ENCODE results near the gene HIBADH.

The HIBADH gene

DNA sequence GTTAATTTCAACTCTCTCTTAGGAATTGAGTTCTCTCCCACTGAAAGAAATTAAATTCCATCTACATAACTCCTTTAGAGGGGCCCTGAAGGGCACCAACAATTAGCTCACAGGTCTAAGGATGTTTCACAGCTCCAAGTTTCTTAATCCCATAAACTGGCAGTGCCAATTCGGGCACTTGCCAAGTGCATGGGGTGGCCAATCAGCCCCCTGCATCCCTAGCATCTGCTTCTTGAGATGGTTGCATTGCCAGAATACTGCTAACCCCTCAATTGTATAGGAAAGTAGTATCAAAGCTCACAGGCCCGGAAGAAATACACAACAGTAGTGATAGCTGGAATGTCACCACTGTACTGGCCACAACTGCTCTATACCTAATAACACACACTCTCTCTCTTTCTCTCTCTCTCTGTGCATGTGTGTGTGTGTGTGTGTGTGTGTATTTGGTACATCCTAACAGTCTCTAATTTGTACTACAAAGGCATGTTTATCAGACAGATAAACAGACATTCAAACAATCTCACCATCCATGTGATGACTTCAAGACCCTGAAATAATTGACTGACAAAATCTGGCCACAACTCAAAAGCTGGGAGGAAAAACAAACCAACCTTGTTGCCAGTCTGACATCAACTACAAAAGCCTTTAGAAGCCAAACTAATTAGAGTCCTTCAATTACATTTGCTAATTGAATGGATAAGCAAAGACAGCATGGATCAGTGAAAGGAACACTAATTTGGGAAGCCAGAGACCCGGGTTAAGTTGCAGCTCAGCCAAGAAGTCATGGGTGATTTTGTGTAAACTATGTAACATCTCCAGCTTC, 27.8 kb downstream of the HIBADH start:
- DNase-seq, result no peak

DNA sequence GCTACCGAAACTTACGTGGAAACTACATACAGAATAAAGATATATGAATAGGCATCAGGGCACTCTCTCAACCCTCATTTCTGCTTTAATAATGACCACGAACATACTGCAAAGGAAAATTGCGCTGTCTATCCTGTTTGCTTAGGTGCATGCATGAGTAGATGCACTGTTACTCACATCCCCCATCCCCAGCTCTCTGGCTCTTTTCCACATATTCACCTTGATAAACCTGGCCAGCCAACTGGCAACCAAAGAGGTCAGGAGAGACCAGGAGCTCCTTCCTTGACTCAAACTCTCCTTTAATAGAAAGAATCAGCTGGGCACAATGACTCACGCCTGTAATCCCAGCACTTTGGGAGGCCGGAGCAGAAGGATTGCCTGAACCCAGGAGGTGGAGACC, 29.6 kb downstream of the HIBADH start:
- no peak for DNase-seq

DNA sequence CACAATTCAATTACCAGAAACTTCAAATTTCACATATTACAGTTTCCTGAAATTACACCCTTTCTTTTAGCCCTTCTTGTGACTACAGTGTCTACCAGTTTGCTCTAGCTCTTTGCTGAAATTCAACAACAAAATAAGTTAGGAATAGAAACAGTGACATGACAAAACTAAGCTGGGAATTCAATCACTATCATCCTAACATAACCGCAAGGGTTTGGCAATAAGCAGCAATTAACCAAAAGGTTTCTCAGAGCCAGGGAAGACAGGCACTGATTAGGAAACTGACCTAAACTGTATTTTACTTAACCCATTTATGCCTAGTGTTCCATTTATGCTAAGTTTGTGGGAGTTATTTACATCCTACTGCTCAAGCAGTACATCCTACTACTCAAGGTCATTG, 31.3 kb downstream of the HIBADH start:
- DNase-seq, result no peak

DNA sequence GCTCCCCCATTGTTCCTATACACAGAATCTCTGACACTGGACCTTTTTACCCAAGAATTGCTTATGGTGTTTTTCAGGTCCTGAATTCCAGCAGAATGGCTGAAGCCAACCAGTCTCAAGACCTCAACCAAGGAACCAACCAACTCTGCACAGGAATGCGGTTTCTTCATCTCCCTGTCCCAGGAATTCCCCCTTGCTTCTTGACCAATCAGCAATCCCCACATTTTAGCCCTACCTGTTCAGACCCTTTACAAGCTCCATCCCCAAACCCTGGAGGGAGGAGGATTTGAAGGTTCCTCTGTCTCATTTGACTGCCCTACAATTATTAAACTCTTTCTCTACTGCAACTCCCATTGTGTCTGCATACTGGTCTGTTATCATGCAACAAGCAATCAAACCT, 35.5 kb downstream of the HIBADH start:
- DNase-seq, result no peak

DNA sequence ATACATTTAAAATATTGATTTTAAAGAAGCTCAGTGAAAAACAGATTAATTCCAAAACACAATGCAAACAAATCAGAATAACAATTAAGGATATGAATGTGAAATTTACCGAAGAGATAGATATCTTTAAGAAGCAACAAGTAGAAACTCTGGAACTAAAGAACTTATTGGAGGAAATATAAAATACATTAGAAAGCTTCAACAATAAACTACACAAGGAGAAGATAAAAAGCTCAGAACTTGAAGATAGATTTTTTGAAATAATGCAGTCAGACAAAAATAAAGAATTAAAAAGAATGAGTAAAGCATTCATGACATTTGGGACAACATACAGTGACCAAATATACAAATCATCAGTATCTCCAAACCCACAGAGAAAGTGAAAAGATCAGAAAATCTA, 43.2 kb downstream of the HIBADH start:
- DNase-seq, result no peak

DNA sequence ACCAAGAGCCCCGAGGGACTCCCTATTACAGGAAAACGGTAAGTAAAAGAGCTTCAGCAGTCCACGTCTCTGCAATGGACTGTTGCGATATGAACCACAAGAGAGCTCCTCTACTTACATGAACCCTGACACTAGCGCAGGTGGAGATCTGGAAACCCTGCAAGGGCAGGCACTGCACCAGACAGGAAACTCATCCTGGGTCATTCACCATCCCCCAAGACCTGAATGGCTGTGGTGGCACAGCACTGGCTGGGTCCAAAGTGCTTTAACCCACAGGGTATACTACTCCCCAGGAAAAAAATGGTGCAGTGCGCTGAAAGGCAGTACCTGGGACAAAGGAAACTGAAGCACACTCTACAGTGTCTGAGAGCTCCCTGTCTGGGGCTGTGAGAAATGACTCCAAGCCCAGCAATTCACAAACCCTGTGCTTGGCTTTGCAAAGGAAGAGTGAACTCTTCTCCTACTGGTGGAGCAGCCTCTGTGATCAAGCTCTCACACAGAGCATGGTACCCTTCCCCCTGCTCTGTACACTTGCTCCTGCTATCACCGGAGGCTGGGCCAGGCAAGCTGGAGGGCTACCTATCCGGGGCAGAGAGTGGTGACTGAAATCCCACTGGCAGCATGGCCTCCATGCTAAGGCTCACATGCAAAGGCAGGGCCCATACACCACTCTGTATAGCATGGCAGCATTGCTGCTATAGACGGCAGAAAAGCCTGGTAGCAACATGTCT, 44.9 kb downstream of the HIBADH start:
- DNase-seq, result no peak

DNA sequence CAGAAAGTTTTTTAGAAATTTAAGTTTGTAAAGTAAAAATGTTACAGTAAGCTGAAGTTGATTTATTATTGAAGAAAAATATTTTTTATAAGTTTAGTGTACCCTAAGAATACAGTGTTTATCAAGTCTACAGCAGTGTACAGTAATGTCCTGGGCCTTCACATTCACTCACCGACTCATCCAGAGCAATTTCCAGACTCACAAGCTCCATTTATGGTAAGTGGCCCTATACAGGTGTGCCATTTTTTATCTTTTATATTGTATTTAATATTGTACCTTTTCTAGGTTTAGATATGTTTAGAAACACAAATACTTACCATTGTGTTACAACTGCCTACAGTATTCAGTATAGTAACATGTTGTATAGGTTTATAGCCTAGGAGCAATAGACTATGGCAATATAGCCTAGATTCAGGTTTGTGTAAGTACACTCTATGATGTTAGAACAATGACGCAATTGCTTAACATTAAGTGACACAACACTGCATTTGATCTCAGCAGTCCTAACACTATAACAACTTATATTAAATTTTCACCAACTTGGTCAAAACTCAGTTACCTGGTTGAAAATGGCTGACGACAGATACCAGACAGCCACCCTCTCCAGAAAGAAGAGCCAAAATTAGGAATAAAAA, 45.7 kb downstream of the HIBADH start:
- DNase-seq, result no peak

DNA sequence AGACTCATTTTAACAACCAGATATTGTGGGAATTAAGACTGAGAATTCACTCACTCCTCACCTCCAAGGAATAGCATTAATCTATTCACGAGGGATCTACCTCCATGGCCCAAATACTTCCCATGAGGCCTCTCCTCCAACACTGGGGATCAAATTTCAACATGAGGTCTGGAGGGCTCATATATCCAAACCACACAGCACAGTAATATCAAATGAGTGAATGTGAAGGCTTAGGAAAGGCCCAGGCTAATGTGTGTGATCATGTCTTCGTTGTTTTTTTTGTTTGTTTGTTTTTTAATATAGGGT, 46.5 kb downstream of the HIBADH start:
- DNase-seq, result no peak

DNA sequence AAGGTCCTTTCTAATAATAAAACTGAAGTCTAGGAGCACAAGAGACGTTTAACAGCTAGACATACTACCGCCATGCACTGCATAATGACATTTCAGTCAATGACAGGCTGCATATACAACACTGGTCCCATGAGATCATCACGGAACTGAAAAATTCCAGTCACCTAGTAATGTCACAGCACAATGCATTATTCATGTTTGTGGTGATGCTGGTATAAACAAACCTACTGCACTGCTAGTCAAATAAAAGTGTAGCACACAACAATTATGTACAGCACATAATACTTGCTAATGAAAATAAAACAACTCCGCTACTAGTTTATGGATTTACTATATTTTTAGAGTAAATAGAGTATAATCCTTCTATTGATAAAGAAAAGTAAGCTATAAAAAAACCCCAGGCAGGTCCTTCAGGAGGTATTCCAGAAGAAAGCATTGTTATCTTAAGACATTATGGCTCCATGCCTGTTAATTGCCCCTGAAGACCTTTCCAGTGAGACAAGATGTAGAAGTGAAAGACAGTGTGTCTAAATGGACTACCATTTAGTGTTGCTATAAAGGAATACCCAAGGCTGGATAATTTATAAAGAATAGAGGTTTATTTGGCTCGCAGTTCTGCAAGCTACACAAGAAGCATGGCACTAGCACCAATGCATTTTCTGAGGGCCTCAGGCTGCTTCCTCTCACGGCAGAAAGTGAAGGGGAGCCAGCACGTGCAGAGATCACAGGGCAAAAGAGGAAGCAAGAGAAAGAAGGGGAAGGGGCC, 47.1 kb downstream of the HIBADH start:
- DNase-seq, result no peak

DNA sequence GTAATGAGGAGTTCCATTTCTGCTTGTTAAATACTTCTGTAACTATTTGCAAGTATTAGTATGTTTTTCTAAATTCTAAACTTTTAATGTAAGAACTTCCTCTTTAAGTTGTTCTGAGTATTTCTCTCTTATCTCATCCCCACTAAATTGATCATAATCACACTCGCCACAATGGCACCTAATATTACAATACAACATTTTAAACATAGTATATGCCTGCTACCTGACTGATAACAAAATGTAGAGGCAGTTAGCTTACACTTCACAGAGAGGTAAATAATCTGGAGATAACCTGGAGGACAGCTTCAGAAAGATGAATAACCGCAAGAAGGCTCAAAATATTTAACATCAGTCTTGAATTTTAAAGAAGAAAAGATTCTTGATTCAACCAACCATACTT, 48.6 kb downstream of the HIBADH start:
- DNase-seq, result no peak

DNA sequence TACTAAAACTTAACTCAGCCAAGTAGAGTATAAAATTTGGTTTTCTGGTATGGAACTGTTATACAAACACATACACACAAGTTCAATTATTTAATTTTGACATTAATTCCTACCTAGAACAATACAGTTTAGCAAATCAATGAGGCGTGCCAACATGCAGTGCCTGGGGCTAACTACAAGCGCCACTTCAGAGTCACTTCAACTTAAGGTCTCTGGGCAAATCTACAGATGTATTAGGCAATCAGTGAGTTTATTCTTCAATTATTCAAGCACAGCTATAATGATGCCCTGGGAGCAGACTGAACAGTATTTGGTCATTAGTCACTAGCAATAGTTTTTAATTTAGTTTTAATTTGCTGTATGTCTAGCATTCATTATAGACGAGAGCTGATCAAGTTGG, 51.6 kb downstream of the HIBADH start:
- peak; percentile 7 for DNase-seq

DNA sequence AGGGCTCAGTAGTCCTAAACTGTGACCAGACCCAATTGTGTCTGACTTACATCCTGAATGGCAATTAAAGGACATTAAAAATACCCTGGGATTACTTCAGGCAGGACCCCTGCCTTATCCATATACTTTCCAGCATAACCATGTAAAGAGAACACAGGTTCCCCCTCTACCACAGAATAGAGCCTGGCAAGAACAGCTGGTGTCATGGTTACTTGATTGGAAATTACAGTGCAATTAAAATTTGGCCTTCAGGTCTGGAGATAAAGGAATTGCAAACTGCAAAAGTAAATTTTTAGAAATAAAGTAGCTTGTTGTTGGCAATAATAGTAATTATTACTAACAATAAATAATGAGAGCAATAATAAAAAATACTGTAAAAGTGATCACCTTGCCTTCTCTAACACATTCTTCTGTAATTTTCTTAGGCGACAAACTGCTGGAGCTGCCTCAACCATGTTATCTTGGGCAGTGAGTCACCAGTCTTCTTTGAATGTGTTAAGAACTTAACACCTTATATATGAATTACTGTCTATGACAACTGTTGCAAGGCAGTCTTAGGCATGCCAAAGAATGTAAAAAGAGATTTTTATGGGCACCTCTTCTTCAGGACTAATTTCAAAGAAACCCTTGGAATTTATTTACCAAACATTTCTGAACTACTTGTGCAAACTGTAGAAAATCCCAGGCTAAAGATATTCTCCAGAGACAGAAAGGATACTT, 53.7 kb downstream of the HIBADH start:
- DNase-seq, result no peak

DNA sequence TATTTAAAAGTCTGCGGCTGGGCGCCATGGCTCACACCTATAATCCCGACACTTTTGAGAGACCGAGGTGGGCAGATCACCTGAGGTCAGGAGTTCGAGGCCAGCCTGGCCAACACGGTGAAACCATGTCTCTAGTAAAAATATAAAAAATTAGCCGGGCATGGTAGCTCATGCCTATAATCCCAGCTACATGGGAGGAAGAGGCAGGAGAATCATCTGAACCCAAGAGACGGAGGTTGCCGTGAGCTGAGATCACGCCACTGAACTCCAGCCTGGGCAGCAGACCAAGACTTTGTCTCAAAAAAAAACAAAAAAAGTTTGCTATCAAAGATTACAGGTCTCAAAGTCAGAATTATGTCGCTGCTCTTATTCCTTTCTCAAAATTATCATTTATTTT, 55.5 kb downstream of the HIBADH start:
- no peak for DNase-seq

DNA sequence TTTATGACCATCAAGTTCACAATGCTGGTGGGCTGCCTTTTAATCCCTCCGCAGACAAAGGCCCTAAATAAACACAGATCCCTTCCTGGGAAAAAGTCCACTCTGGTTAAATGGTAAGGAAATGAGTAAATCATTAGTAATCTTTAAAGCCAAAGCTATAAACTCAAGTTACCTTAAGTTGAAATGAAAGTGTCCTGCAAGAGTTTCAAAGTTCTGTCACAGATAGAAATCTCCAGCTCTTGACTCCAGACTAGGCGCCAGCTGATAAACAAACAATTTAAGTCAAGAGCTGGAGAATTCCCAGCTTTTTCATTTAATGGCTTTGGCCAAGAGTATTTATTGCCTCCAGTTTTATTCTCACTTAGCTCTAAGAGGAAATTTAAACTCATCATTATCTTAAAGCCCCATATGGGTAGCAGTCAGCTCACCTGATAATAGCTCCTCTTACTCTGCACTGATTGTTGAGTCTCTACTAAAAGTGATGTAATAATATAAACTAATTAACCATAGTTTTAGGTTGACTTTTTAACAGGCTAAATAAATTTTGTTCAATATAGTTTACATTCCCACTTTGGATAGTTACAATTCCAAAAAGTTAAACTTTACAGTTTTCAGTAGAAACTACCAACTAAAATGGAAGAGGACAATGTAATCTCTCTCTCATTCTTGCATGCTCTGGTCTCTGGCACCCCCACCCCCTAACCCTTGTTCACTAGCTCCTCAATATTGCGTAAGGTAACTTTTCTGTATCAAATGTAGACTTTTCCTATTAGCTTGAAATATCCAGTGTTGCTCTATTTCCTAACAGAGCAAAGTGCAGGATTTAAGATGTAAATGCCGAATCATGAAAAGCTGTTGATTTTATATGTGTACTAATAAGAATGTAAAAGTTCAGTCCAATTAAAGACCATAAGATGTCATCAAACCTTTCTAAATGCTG, 56.1 kb downstream of the HIBADH start:
- DNase-seq, result no peak

DNA sequence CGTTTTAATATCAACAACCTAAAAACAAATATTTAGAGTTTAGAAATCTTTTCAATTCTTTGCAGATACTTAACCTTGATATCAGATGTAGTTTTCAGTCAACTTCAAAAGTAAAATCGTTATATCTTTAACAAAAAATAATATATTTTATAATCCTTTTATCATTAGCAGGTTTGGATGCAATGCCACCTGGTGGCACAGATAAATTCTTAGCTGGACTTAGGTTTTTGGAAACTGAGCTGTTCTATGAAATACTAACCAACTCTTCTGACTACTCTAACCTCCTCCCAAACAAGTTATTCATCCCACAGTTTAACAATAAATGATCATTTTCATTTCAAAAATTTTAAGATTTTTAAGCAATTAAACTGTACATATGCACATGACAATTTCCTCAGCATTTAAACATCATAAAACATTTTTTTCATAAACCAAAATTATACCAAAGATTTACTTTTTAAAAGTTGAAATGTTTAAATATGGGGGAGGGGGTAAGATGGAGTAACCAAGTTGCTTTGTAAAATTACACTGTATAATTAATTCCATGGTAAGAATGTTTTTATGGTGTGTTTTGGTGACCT, 56.9 kb downstream of the HIBADH start:
- no peak for DNase-seq

DNA sequence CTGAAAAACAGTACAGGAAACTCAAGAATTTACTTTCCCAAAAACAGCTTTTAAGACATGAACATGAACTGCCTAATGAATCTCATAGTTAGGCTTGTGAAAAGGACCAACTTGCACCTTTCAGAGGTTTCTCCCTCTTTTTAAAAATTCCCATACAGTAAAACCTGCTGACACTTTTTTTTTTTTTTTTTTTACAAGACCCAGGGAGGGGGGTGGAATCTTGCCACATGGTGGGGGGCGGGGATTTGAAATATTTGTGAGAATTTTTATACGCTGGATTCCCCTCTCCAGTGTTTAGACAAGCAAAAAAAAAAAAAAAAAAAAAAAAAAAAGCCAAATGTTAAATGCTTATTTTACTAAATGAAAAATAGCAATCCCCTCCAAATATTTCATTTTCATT, 57.4 kb downstream of the HIBADH start:
- no peak for DNase-seq

DNA sequence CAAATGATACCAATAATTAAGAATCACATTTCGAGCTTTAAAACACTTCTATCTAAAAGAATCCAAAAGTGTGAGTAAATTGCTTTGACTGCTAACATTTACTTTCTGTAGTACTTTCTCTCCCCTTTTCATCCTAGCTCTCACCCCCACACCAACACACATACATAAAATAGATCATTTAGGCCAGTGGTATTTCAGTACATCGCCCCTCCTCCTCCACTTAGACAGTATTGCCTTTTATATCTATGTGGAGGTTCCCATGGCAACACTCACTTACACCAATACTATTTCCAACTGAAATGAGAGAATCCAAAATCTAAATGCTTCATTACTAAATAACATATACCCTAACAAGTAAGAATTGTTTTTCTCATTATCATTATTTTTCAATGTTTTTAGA, 58.9 kb downstream of the HIBADH start:
- no peak for DNase-seq

DNA sequence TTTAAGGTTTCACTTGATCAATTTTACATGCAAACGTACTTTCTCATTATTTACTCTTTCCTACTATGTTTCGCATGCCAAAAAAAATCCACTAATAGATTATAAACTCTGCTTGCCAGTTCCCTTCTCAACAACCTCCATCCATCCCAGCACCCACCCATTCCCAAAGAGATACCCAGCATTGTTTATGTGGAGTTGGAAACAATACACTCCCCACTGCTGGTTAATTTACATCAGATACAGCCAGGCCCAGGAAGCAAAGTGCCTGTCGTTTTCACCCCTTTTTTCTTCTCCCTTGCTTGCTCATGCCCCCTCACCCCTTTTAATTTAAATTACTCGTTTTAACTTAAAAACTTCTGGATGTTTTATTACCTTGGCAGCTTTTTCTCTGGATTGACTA, 59.9 kb downstream of the HIBADH start:
- no peak for DNase-seq

DNA sequence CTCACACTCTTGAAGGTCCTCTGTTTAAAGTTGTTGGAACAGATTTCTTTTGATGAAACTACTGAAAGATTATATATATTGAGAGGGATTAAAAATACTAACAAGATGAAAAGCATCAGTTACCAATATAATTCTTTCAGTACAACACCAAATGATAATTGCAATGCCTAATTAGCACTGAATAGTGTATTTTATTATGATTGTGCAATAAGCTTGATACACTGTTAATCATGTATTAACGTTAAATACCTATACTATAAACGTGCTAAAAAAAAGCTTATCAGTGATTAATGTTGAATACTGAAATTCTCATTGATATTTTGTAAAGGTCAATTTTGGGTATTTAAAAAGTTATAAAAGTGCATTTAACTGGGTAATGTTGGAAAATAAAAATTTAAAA, 61.5 kb downstream of the HIBADH start:
- DNase-seq, result no peak

DNA sequence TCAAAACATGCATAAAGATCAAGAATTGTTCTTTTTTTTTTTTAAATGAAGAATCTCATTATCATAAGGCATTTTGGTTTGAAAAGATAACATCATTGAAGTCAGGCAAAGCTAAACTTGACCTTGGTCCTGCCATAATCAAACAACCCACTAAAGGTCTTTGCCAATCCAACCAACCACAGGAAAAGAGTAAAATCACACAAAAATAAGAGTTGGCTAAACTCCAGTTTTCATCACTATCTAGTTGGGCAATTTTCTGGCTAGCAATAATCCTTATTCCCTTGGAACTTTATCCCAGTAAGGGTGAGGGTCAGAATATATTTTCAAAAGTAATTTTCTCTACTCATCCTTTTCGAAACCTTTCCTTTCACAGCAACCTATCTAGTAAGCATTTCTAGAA, 62.4 kb downstream of the HIBADH start:
- no peak for DNase-seq

DNA sequence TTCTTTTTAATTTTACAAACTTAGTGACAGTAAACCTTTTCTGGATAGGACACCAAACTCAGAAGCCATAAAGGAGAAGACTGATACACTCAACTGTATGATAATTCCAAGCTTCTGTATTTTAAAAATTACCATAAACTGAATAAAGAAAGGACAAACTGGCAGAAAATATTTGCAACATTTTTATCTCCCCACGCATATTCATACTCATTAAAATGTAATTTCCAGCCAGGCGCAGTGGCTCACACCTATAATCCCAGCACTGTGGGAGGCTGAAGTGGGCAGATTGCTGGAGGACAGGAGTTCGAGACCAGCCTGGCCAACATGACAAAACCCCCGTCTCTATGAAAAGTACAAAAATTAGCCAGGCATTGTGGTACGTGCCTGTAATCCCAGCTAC, 67.7 kb downstream of the HIBADH start:
- DNase-seq, result no peak
